NCI-H1105 treated with DMSO at 0.1 percent for 48 hours (cell line): ENCODE data around the gene TCEA2.
"Not testable (repeated sequence)": the region's sequence is repeated elsewhere in the genome, so short reads cannot be mapped to it uniquely, and the experiment has no call there.

Source experiments
- DNase-seq: peaks from one replicate; lab custom pipeline; 2025; lab: John Stamatoyannopoulos, UW

The TCEA2 gene

DNA sequence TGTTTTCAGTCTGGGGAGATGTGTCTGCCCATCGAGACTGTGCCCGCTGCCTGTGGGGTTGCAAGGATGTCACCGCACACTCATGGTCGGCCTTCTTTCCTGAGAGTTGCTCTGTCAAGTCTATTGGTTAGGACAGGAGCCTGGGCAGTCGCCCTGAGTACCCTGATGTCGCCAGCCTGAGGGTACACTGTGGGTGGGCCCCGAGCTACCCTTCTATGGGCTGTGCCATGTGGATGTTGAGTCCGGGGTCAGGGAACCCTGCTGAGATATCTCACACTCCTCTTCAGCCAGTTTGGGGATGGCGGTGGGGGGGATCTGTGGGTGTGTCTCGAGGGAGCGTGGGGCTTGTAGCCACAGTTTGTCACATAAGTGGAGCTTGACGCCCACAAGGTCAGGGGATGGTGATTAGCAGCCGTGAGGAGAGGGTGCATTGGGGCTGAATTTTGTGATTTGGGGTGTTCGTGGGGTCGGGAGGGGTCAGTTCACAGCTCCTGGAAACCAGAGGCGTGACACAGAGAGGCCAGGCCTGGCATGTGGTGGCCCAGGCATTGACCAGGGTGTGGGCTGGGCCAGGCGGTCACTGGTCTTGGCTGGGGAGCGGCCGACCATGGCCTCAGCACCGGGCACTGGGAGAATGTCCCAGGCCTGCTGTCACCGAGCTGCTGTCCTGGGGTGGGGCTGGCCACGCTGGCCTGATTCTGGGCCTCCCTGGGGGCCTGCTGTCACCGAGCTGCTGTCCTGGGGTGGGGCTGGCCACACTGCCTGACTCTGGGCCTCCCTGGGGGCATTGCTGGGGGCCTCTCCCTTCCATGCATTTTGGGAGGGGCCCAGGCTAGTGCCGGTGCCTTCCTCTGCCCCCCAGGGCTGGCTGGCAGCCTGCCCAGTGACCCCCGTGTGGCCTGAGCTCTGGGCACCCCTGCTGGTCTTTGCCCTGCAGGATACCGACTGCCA is 46.0 kb downstream of the TCEA2 start:
- DNase-seq = no peak

DNA sequence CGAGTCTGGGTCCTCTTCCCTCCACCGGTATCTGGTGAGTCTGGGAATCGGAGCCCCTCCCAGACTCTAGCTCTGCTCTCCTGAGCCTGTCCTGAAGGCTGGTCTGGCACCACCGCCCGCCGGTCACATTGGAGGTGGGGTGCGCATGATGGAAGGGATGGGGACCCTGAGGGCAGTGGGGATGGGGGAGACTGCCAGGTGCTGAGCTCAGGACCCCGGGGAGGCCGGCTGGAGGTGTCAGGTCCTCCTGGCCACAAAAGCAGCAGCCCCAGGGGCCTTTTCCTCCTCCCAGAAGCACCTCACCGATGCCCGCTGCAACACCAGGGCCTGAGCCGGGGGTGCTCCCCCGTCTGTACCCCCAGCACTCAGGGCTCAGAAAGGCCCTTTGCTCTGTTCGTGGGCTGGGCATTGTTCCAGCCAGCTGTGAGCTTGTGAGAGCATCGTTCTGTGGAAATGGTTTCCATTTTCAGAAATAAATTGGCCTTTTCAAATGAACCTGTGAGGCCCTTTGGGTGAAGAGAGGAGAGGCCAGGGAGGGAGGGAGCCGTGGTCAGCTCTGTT is 46.9 kb downstream of the TCEA2 start:
- DNase-seq = no peak

DNA sequence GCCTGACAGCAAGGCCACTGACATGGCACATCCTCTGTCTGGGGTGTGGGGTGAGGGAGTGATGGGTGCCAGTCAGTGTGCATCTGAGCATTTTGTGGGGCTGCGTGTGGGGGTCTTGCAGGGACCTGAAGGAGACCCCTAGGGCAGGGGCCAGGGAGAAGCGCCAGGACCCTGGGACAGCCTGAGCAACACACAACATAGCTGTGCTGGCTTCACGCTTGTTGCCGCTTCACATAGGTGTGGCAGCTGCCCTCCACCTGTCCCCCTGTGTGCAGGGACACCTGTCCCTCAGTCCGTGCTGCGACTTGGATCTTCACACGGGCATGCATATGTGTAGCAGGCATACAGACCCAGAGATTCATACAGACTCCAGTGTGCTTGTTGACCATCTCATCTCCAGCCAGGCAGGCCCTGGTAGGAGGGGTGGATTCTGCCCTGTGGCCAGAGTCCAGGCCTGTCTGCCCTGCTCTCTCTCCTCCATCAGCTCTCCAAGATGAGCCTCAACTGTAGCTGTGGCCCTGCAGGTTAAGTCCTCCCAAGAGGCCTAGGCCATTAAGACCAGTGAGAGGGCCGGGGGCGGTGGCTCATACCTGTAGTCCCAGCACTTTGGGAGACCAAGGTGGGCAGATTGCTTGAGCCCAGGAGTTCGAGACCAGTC is 47.5 kb downstream of the TCEA2 start:
- no peak for DNase-seq

DNA sequence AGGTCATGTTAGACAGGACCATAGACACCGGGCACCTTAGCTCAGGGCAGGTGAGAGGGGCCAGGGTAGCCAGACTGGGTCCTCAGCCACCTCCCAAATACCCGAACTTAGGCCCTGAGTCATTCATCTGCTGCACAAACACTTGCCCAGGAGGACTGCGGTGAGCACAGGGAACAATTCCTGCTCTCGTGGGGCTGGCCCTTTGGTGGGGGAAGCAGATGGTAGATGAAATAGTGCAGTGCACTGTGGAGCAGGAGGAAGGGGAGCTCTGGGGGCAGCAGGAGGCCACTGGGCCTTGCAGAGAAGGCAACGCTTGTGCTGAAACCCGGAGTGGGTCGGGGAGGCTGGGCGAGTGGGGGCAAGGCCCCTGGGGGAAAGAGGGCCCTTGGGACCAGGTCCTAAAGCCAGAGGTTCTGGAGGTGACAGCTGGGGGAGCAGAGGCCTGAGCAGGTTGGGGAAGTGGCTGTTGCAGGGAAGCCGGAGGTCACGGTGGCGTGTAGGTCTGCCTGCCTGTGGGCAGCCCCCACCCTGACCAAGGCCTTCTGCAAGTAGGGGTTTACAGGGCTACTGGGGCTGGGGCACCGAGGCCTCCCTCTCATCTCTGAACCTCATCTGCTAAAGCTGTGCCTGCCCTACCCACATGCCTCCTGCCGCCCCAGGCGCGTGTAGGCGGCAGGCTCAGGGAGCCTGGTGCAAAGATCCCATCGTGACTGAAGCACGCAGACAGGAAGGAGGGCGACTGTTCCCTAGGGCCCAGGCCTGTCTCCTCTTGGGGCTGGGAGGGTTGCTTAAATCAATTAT is 49.0 kb downstream of the TCEA2 start:
- no peak for DNase-seq

DNA sequence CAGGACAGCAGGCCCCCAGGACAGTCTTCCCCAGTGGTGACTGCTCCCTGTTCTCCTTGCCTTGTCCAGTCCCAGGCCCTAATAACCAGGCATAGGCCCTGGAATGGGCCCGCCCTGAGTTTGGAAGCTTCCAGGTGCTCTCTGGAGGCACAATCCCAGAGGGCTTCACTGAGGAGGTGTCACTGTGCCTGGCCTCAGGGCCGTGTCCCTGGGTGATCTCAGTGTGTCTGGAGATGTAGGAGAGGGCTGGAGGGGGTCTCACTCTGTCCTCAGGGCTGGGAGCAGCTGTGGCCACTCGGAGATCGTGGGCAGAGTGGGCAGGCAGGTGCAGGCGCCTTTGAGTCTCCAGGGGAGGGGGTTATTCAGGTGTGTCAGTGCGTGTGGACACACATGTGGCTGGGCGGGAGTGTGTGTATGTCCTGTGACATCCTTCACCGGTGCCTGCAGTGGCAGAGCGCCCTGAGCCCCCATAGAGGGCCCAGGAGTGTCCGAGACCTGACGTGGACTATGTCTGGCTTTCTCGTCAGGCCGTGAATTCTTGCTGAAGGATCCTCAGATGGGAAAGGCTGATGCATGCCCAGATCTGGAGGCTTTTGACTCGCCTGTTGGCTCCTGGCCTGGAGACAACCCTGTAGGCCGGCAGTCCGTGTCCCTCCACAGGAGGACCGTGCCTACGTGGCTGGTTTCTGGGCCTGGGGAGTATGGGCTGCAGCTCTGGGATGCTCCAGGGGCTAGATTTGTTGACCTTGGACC is 49.9 kb downstream of the TCEA2 start:
- no peak for DNase-seq

DNA sequence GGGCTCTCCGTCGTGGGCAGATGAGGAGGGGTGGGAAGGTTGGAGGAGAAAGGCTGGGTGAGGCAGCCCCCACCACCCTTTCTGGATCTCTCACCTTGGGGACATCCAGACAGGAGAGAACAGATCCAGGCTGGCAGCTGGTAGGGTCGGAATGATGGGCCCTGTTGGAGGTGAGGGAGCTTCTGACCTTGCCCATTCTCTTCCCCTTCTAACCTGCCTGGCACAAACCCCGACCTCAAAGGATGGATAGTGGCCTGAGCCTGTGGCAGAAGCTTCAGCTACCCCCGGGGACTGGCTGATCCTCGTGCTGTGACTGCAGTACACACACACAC is 50.4 kb downstream of the TCEA2 start:
- no peak for DNase-seq

DNA sequence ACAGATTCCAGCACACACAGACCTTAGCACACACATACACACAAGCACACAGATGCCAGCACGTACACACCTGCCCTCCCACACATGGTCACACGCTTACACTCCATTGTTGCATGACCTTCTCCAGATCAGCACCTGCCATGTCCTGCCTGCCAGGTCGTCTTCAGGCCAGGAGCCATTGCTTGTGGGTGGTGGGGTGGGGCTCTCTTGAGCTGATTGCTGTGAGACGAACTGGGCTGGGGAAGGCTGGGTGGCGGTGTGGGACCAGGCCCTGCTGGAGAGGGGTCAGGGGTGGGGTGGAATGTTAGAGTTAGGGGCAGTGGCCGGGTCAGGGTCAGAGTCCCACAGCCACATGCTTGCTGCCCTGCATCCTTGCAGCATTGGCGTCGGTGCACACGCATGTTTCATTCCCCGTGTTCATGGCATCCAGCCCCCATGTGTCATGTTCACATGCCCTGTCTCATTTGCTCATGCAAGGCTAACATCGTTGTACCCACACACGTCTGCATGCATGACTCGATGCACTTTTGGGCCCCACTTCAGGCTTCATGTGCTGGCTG is 50.9 kb downstream of the TCEA2 start:
- DNase-seq = no peak

DNA sequence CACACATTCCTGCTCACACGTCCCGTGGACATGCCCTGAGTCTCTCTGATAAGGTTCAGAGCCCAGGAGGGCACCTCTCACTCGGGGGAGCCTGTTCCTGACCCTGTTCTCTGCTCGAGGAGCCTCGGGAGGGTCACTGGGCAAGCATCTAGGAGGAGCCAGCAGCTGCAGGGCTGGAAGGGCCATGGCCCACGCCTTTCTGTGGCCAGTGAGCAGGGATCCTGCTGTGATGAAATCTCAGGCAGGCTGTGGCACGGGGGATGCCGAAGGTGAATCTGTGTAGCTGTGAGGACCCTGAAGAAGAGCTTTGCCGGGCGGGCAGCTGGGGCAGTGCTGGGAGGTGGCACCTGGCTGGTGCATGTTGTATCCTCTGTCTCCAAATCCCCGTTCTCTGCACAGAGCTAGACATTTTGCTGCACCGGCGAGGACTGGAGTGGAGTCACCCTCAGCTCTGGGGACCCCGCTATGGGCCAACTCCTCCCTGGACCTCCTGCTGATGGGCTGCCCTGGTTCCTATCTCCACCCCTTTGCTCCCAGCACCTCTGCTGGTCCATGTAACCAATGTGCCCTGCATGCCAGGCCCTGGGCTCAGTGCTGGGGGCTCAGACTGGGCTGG is 51.5 kb downstream of the TCEA2 start:
- DNase-seq = no peak

DNA sequence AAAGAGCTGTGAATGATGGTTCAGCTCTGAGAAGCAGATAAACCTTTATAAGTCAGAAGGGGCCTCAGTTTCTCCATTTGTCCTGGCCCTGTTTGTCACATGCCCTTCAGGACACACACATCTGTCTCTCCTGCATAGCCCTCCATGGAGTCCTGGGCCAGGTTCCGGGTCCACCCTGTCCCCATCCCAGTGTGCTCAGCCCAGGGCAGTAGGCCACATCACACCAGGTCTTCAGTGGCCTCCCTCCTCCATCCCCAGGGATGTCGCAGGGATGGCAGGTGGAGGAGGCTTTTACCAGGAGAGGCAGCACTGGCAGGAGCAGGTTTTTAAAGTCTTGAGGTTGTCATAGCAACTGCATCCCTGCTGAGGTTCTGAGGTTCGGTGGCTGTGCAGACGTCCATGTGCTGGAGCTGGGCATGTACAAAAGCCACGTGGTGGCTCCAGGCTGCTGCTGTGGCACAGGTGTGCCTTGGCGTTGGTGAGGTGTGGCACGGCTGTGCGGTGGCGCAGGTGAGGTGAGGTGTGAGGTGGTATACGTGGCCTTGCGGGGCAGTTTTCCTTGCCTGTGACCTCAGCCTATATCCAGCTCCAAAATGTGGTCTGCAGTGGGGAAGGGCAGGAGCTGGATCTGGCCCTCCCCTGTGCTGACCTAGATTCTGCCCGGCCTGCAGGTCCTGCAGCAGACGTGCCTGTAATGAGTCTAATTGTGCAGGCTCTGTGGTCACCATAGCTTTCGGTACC is 52.3 kb downstream of the TCEA2 start:
- DNase-seq = no peak

DNA sequence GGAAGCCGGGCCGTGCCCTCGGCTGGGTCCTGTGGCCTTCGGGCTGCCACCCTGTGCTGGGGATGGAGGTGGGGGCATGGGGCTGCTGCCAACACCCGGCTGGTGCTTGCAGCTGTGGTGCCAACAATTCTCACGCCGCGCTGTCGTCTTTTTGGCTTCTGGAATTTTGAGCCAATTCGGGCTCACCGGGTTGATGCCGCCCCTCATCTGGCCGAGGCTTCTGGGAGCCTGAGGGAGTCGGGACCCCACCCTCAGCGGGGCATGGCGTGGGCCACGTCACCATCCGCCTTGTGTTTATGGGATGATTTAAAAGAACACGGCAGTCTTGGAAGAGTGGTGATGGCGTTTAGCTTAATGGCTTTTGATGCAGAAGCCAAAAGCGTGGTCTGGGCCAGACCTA is 53.0 kb downstream of the TCEA2 start:
- DNase-seq = no peak

DNA sequence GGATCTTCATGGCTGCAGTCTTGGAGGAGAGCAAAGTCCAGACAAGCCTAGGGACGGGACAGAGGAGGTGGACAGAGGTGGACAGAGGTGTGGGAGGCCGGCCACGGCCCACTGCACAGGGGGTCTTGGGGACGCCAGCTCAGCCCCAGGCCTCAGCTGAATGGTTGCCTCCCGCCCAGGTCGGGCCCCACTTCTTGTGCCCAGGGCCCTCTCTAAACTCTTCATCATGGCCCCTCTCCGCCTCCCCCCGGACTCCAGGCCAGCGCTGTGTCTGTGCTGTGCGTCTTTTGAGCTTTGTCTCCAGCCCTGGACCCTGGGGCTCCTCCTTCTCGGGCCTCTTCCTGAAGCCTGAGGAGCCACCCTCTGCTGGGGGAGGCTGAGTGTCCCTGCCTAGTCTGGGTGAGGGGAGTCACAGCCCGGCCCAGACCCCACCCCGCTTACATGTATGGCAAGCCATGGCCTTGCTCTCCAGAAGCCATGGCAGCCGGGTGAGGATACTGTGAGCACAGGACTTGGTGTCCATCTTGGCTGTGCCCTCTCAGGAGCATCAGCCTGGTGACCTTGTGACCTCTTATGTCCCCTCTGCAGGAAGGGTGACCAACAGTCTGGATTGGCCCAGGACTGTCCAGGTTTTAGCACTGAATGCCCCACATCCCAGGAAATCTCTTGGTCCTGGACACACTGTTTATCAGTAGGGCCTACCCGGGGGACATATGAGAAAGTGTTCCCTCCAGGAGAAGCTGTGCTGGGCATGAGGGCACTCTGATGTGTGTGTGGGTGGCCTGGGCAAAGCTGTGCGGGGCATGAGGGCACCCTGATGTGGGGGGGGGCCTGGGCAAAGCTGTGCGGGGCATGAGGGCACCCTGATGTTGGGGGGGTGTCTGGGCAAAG is 53.8 kb downstream of the TCEA2 start:
- DNase-seq = no peak

DNA sequence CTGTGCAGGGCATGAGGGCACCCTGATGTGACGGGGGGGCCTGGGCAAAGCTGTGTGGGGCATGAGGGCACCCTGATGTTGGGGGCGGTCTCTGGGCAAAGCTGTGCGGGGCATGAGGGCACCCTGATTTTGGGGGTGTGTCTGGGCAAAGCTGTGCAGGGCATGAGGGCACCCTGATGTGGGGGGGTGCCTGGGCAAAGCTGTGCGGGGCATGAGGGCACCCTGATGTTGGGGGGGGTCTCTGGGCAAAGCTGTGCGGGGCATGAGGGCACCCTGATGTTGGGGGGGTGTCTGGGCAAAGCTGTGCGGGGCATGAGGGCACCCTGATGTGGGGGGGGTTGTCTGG is 54.4 kb downstream of the TCEA2 start:
- not testable (repeated sequence) for DNase-seq

DNA sequence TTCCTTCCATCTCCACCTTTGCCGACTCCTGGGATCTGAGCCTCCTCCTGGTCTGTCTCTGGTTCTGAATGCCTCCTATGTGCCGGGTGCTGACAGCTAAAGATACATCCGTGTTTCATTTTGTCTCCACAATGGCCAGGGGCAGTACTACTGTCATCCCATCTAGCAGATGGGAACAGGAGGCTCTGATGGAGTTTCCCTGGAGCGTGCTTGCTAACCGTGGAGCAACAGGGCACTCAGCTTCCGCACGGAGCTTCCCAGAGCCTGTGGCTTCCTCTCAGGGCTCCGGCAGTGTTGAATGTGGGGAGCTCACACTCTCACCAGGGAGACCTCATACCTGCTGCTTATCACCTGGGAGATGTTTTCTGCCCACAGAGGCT is 56.3 kb downstream of the TCEA2 start:
- DNase-seq = no peak

DNA sequence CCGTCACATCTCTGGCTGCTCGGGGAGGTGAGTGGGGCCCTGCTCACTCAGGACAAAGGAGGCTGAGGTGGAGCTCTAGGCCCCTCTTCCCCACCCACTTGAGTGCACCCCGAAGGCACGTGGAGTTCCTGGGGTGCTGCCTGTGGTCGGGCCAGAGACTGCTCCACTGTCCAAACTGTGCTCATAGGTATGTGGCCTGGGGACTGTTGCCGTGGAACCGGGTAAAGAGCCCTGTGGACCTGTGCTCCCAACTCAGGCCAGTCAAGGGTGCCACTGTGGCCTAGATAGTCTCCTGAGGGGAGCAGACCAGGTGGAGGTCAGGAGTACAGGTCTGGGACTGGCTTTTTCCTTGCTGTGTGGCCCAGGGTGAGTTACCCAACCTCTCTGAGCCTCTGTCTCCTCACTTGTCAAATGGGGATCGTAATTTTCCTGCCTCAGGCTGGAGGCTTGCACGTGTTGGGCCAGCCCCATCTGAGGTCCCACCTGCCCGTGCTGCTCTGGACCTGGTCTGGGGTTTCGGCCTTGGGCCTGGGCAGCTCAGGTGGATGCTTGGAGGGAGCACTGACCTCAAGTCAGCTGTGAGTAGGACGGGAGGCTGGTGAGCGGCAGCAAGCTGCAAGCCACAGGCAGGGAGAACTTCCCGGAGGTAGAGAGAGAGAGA is 56.8 kb downstream of the TCEA2 start:
- no peak for DNase-seq

DNA sequence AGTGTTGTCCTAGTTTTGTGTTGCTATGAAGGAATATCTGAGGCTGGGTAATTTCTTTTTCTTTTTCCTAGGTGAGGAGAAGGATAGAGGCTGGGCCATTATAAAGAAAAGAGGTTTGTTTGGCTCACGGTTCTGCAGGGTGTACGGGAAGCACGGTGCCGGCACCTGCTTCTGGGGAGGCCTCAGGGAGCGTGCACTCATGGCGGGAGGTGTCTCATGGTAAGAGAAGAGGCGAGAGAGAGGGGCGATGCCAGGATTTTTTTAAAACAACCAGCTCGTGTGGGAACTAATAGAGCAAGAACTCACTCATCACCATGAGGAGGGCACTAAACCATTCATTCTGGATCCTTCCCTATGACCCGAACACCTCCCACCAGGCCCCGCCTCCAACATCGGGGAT is 58.6 kb downstream of the TCEA2 start:
- DNase-seq = no peak
